CD4-positive, alpha-beta T cell treated with Interleukin-17A for 1 hour (primary cell): ENCODE results near the gene CHDH.

Experiments used
- DNase-seq: peaks from one replicate; pipeline ENCODE4 v3.0.0-alpha.2; 2020

Gene CHDH

GRCh38 chr3:53823026-53823955, 22.9 kb downstream of the CHDH start:
- DNase-seq, result no peak

- DNase-seq, result no peak
Observed at GRCh38 chr3:53822331-53822741, 23.9 kb downstream of the CHDH start.

GRCh38 chr3:53821631-53822121, 24.5 kb downstream of the CHDH start:
- DNase-seq, result no peak

- no peak for DNase-seq
Observed at GRCh38 chr3:53820756-53821580, 25.3 kb downstream of the CHDH start.

GRCh38 chr3:53820084-53820483, 26.1 kb downstream of the CHDH start:
- no peak for DNase-seq

- no peak for DNase-seq
Observed at GRCh38 chr3:53819163-53819868, 26.9 kb downstream of the CHDH start.

GRCh38 chr3:53818221-53819162, 27.7 kb downstream of the CHDH start:
- no peak for DNase-seq

GRCh38 chr3:53817809-53818208, 28.4 kb downstream of the CHDH start:
- no peak for DNase-seq

GRCh38 chr3:53817211-53817610, 29.0 kb downstream of the CHDH start:
- DNase-seq, result no peak

GRCh38 chr3:53816425-53816824, 29.8 kb downstream of the CHDH start:
- DNase-seq, result no peak

- no peak for DNase-seq
Observed at GRCh38 chr3:53815651-53816050, 30.6 kb downstream of the CHDH start.

GRCh38 chr3:53815067-53815466, 31.2 kb downstream of the CHDH start:
- no peak for DNase-seq

- DNase-seq, result no peak
Observed at GRCh38 chr3:53813876-53814275, 32.3 kb downstream of the CHDH start.

GRCh38 chr3:53813229-53813628, 33.0 kb downstream of the CHDH start:
- DNase-seq, result no peak

- no peak for DNase-seq
Observed at GRCh38 chr3:53812434-53812833, 33.8 kb downstream of the CHDH start.

- DNase-seq, result no peak
Observed at GRCh38 chr3:53811143-53811927, 34.9 kb downstream of the CHDH start.

- no peak for DNase-seq
Observed at GRCh38 chr3:53809764-53810400, 36.3 kb downstream of the CHDH start.

- no peak for DNase-seq
Observed at GRCh38 chr3:53809267-53809666, 37.0 kb downstream of the CHDH start.

- no peak for DNase-seq
Observed at GRCh38 chr3:53808496-53808895, 37.7 kb downstream of the CHDH start.

GRCh38 chr3:53807117-53807810, 39.0 kb downstream of the CHDH start:
- no peak for DNase-seq
